ENCODE results near the gene QSOX2.

QSOX2 gene

GRCh38 chr9:136252281-136252680 lies 6.7 kb upstream of the QSOX2 start:
- no peak for DNase-seq (ENCODE audit: low spot score)

GRCh38 chr9:136251264-136252115 lies 5.9 kb upstream of the QSOX2 start:
- DNase-seq (ENCODE audit: low spot score) = no peak

GRCh38 chr9:136250676-136251075 lies 5.1 kb upstream of the QSOX2 start:
- DNase-seq (ENCODE audit: low spot score) = no peak

GRCh38 chr9:136249877-136250559 lies 4.4 kb upstream of the QSOX2 start:
- DNase-seq (ENCODE audit: low spot score) = no peak

GRCh38 chr9:136248951-136249876 lies 3.6 kb upstream of the QSOX2 start:
- DNase-seq (ENCODE audit: low spot score) = no peak

GRCh38 chr9:136247947-136248637 lies 2.5 kb upstream of the QSOX2 start:
- DNase-seq (ENCODE audit: low spot score) = no peak

- no peak for DNase-seq (ENCODE audit: low spot score)
These were observed 1.9 kb upstream of the QSOX2 start for GRCh38 chr9:136247551-136247916.

- no peak for DNase-seq (ENCODE audit: low spot score)
These were observed 1.4 kb upstream of the QSOX2 start for GRCh38 chr9:136246849-136247550.

GRCh38 chr9:136244969-136245218 lies 718 bp downstream of the QSOX2 start:
- DNase-seq (ENCODE audit: low spot score) = no peak

- no peak for DNase-seq (ENCODE audit: low spot score)
These were observed 1.3 kb downstream of the QSOX2 start for GRCh38 chr9:136244122-136244968.

- DNase-seq (ENCODE audit: low spot score) = no peak
These were observed 2.0 kb downstream of the QSOX2 start for GRCh38 chr9:136243631-136244030.

- no peak for DNase-seq (ENCODE audit: low spot score)
These were observed 2.6 kb downstream of the QSOX2 start for GRCh38 chr9:136242918-136243525.

- DNase-seq (ENCODE audit: low spot score) = no peak
These were observed 3.4 kb downstream of the QSOX2 start for GRCh38 chr9:136242248-136242647.

GRCh38 chr9:136241542-136241941 lies 4.1 kb downstream of the QSOX2 start:
- DNase-seq (ENCODE audit: low spot score) = no peak

GRCh38 chr9:136240941-136241340 lies 4.7 kb downstream of the QSOX2 start:
- DNase-seq (ENCODE audit: low spot score) = no peak

- DNase-seq (ENCODE audit: low spot score) = no peak
These were observed 5.7 kb downstream of the QSOX2 start for GRCh38 chr9:136239983-136240330.

GRCh38 chr9:136239135-136239982 lies 6.3 kb downstream of the QSOX2 start:
- no peak for DNase-seq (ENCODE audit: low spot score)

GRCh38 chr9:136238342-136238732 lies 7.3 kb downstream of the QSOX2 start:
- no peak for DNase-seq (ENCODE audit: low spot score)
